GM12892 (cell line): ENCODE measurements around the gene DAZAP1.

Source experiments
- POLR2A ChIP-seq: IDR thresholded peaks from 2 replicates; pipeline ENCODE4 v1.6.1; 2011; ENCODE audit warnings: low read depth, low read length, control low read depth
- POLR2AphosphoS5 ChIP-seq: IDR thresholded peaks from 2 replicates; pipeline ENCODE4 v1.6.1; 2011; ENCODE audit warnings: low read depth, low read length, control low read depth
- TAF1 ChIP-seq: IDR thresholded peaks from 2 replicates; pipeline ENCODE4 v1.6.1; 2011; ENCODE audit warnings: low read depth, mild to moderate bottlenecking, control low read depth, low read length, borderline replicate concordance

GRCh38 chr19:1473085-1473851, 65.9 kb downstream of the DAZAP1 start:
- TF ChIP-seq POLR2A (no peak), TAF1 (no peak), POLR2AphosphoS5 (no peak)
